ENCODE results near the gene TMEM140. TPM values are rescaled to one million over a fixed set of nuclear protein-coding genes. Genes with fewer than 3 reads are reported as not detected.

TMEM140 gene
- total and polyA plus RNA-seq, 2 donors from 2014 or later, result 28.2 to 31.3 TPM

DNA sequence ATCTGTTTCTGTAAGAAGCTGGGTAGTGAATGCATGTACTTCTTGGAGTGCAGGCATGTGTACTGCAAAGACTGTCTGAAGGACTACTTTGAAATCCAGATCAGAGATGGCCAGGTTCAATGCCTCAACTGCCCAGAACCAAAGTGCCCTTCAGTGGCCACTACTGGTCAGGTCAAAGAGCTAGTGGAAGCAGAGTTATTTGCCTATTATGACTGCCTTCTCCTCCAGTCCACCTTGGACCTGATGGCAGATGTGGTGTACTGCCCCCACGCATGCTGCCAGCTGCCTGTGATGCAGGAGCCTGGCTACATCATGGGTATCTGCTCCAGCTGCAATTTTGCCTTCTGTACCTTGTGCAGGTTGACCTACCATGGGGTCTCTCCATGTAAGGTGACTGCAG is 18.9 kb upstream of the TMEM140 start:
- no peak for DNase-seq
- H3K36me3 ChIP-seq (ENCODE audit: control insufficient read depth in 2 of 3, insufficient read depth in 3 of 3, low read length in 3 of 3), result no peaks in the 10 kb centered on the region
- no peak overlapping the region for H3K27ac ChIP-seq (ENCODE audit: low read depth in 2 of 2, low read length in 2 of 2)
- no peaks in the 10 kb centered on the region for H3K27me3 ChIP-seq (ENCODE audit: control insufficient read depth, insufficient read depth, low read length)
- peaks cover 0 to 4% (median 0%) of the 10 kb centered on the region in 3 donors for H3K9me3 ChIP-seq (ENCODE audit: control insufficient read depth in 2 of 3, insufficient read depth in 1 of 3, low read length in 3 of 3)
- H3K4me3 ChIP-seq (ENCODE audit: low read length in 3 of 3), result no peak overlapping the region
- intact Hi-C loops (cut with DNase I), result no loop called here
- no peak for FAIRE-seq
- TF ChIP-seq, protein P1, sequence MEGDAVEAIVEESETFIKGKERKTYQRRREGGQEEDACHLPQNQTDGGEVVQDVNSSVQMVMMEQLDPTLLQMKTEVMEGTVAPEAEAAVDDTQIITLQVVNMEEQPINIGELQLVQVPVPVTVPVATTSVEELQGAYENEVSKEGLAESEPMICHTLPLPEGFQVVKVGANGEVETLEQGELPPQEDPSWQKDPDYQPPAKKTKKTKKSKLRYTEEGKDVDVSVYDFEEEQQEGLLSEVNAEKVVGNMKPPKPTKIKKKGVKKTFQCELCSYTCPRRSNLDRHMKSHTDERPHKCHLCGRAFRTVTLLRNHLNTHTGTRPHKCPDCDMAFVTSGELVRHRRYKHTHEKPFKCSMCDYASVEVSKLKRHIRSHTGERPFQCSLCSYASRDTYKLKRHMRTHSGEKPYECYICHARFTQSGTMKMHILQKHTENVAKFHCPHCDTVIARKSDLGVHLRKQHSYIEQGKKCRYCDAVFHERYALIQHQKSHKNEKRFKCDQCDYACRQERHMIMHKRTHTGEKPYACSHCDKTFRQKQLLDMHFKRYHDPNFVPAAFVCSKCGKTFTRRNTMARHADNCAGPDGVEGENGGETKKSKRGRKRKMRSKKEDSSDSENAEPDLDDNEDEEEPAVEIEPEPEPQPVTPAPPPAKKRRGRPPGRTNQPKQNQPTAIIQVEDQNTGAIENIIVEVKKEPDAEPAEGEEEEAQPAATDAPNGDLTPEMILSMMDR (IDR thresholded peaks at IDR 0.05; ENCODE audit: borderline replicate concordance, extremely low read depth, insufficient read depth), result no peak
- H3K9ac ChIP-seq (ENCODE audit: low read length in 3 of 3), result no peak overlapping the region
- no peaks in the 10 kb centered on the region for H3K4me1 ChIP-seq (ENCODE audit: control insufficient read depth in 2 of 3, insufficient read depth in 2 of 3, low read depth in 1 of 3, low read length in 3 of 3)

DNA sequence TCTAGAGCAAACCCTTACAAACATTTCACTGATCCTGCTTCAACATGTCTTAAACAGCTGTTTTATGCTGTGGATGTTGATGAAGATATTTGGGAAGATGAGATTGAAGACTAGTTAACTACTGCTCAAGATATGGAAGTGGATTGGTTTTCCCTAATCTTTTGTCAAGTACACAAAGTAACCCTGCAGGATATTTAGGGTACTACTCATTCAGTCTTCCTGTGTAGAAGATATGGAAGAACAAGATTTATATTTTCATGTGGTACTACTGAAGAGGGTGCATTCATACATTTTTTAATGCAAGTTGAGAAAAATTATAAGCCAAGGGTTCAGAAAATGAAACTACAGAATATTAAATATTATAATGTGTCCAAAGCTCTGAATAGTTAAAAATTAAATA is 18.3 kb upstream of the TMEM140 start:
- H3K4me3 ChIP-seq (ENCODE audit: low read length in 3 of 3), result no peak overlapping the region
- peaks cover 0 to 4% (median 0%) of the 10 kb centered on the region in 3 donors for H3K9me3 ChIP-seq (ENCODE audit: control insufficient read depth in 2 of 3, insufficient read depth in 1 of 3, low read length in 3 of 3)
- no peaks in the 10 kb centered on the region for H3K36me3 ChIP-seq (ENCODE audit: control insufficient read depth in 2 of 3, insufficient read depth in 3 of 3, low read length in 3 of 3)
- intact Hi-C loops (cut with DNase I), result no loop called here
- H3K27me3 ChIP-seq (ENCODE audit: control insufficient read depth, insufficient read depth, low read length), result no peaks in the 10 kb centered on the region
- no peak overlapping the region for H3K9ac ChIP-seq (ENCODE audit: low read length in 3 of 3)
- no peaks in the 10 kb centered on the region for H3K4me1 ChIP-seq (ENCODE audit: control insufficient read depth in 2 of 3, insufficient read depth in 2 of 3, low read depth in 1 of 3, low read length in 3 of 3)
- TF ChIP-seq, protein P1 (IDR thresholded peaks at IDR 0.05; ENCODE audit: borderline replicate concordance, extremely low read depth, insufficient read depth), result no peak
- H3K27ac ChIP-seq (ENCODE audit: low read depth in 2 of 2, low read length in 2 of 2), result no peak overlapping the region
- DNase-seq (no peak), FAIRE-seq (no peak)

DNA sequence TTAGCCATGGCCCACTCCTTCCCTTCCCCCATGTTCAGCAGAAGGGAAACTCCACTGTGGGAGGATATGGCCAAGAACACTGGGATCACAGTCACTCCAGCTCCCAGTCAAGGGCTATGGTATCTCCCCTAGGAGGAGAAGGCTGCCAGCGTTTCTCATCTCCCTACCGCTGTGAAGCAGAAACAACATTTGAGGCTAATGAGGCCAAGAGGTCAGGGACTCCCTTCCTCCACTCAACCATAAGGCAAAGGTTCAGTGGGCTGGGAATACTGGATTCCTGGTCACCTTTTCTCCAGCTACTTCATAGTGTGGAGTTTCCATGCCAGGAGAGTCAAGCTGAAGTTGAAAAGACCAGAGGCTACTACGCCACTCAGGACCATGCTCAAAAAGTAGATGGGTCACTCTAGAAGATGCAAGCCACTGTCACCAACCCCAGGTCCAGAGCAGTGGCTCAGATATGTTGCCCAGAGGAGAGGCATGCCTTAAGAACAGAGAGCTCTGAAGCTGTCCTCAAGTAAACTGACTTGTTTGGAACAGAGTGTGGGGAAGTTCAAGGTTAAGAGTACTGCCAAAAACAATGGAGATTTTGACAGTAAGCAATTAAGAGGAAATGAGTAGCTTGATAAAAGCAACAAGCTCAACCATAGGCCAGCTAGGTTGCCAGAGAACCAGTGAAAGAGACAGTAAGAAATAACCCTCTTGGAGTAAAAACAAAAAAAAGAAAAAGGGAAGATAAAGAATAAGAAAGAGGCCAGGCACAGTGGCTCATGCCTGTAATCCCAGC is 3.8 kb upstream of the TMEM140 start:
- TF ChIP-seq, protein P1 (IDR thresholded peaks at IDR 0.05; ENCODE audit: borderline replicate concordance, extremely low read depth, insufficient read depth), result no peak
- FAIRE-seq, result no peak
- H3K27me3 ChIP-seq (ENCODE audit: control insufficient read depth, insufficient read depth, low read length), result no peaks in the 10 kb centered on the region
- H3K9ac ChIP-seq (ENCODE audit: low read length in 3 of 3), result no peak overlapping the region
- intact Hi-C loops (cut with DNase I), result no loop called here
- peaks cover 0 to 15% (median 3%) of the 10 kb centered on the region in 3 donors for H3K4me1 ChIP-seq (ENCODE audit: control insufficient read depth in 2 of 3, insufficient read depth in 2 of 3, low read depth in 1 of 3, low read length in 3 of 3)
- H3K27ac ChIP-seq (ENCODE audit: low read depth in 2 of 2, low read length in 2 of 2), result peak overlapping the region in 1 of 2 donors; percentile 2
- H3K36me3 ChIP-seq (ENCODE audit: control insufficient read depth in 2 of 3, insufficient read depth in 3 of 3, low read length in 3 of 3), result no peaks in the 10 kb centered on the region
- no peaks in the 10 kb centered on the region for H3K9me3 ChIP-seq (ENCODE audit: control insufficient read depth in 2 of 3, insufficient read depth in 1 of 3, low read length in 3 of 3)
- peak in 3 of 5 donors; percentile 48 to 66 (median 52) for DNase-seq
- H3K4me3 ChIP-seq (ENCODE audit: low read length in 3 of 3), result no peak overlapping the region
